Hepatocyte (in vitro differentiated cells): ENCODE measurements around the gene JAG2. TPM values are rescaled to one million over a fixed set of nuclear protein-coding genes. Genes with fewer than 3 reads are reported as not detected.

Experiments used
- DNase-seq: peaks from one replicate; pipeline ENCODE4 v3.0.0-alpha.2; 2016; ENCODE audit warnings: low spot score
- H2AFZ ChIP-seq: fragments of 200-600 bp; sonication (generic); 2 replicates; pipeline ENCODE4 v1.6.0; 2016; ENCODE audit warnings: antibody characterized with exemption, mild to moderate bottlenecking
- H3K27ac ChIP-seq: fragments of 200-600 bp; sonication (generic); 2 replicates; pipeline ENCODE4 v1.5.1; 2016; ENCODE audit warnings: mild to moderate bottlenecking
- H3K27me3 ChIP-seq: fragments of 200-600 bp; sonication (generic); 2 replicates; pipeline ENCODE4 v1.6.1; 2016
- H3K36me3 ChIP-seq: fragments of 200-600 bp; sonication (generic); replicated peaks from 2 replicates; pipeline ENCODE4 v1.5.1; 2016; ENCODE audit warnings: low read depth; ENCODE audit not compliant: insufficient read depth
- H3K4me1 ChIP-seq: fragments of 200-600 bp; sonication (generic); 2 replicates; pipeline ENCODE4 v1.5.1; 2016; ENCODE audit warnings: mild to moderate bottlenecking, moderate library complexity; ENCODE audit not compliant: insufficient read depth
- H3K4me2 ChIP-seq: fragments of 200-600 bp; sonication (generic); 2 replicates; pipeline ENCODE4 v1.6.0; 2016
- H3K4me3 ChIP-seq: fragments of 200-600 bp; sonication (generic); 2 replicates; pipeline ENCODE4 v1.5.1; 2016; ENCODE audit warnings: mild to moderate bottlenecking
- H3K79me2 ChIP-seq: fragments of 200-600 bp; sonication (generic); 2 replicates; pipeline ENCODE4 v1.6.0; 2017; ENCODE audit warnings: mild to moderate bottlenecking
- H3K9me2 ChIP-seq: fragments of 200-600 bp; sonication (generic); replicated peaks from 2 replicates; pipeline ENCODE4 v1.6.0; 2017; ENCODE audit warnings: mild to moderate bottlenecking; ENCODE audit not compliant: insufficient read depth
- H3K9me3 ChIP-seq: fragments of 200-600 bp; sonication (generic); 2 replicates; pipeline ENCODE4 v1.5.1; 2016; ENCODE audit warnings: low read depth, mild to moderate bottlenecking
- H4K20me1 ChIP-seq: fragments of 200-600 bp; sonication (generic); 2 replicates; pipeline ENCODE4 v1.6.0; 2016; ENCODE audit warnings: mild to moderate bottlenecking; ENCODE audit not compliant: insufficient read depth, poor library complexity, severe bottlenecking
- EZH2 ChIP-seq: fragments of 200-600 bp; sonication (generic); IDR thresholded peaks from 2 replicates; pipeline ENCODE4 v1.6.1; 2016; ENCODE audit warnings: antibody characterized with exemption, mild to moderate bottlenecking, borderline replicate concordance
- EZH2phosphoT487 ChIP-seq: fragments of 200-600 bp; sonication (generic); IDR thresholded peaks from one replicate; pipeline ENCODE4 v1.6.1; 2018; ENCODE audit warnings: antibody characterized with exemption, mild to moderate bottlenecking, low read depth, moderate library complexity; ENCODE audit not compliant: unreplicated experiment, severe bottlenecking
- WGBS: methylation state at CpG from one replicate; pipeline ENCODE4 v1.1.6; 2016; ENCODE audit warnings: low lambda C conversion rate; ENCODE audit errors: missing lambda C conversion rate; 5-methylcytosine and 5-hydroxymethylcytosine counted together
- polyA plus RNA-seq: library from polyadenylated mRNA; unstranded; fragments of >200 nt; fragmentation: Nextera tagmentation; extraction: Ambion mirVana; gene quantifications from 2 replicates; pipeline ENCODE4 v1.2.1, GENCODE V29; 2016
- total RNA-seq: library from RNA; depleted of rRNA; stranded (reverse); fragments of >200 nt; gene quantifications from 2 replicates; pipeline ENCODE4 v1.2.3, GENCODE V29; 2014
- TF ChIP-seq, protein P1 (sequence below): fragments of 200-600 bp; sonication (generic); IDR thresholded peaks from 2 replicates; pipeline ENCODE4 v1.5.1; 2016; ENCODE audit warnings: antibody characterized with exemption, mild to moderate bottlenecking; ENCODE audit not compliant: poor library complexity

The JAG2 gene
- total and polyA plus RNA-seq, 2 experiments from 2014 or later: 4.1 to 6.1 TPM

DNA sequence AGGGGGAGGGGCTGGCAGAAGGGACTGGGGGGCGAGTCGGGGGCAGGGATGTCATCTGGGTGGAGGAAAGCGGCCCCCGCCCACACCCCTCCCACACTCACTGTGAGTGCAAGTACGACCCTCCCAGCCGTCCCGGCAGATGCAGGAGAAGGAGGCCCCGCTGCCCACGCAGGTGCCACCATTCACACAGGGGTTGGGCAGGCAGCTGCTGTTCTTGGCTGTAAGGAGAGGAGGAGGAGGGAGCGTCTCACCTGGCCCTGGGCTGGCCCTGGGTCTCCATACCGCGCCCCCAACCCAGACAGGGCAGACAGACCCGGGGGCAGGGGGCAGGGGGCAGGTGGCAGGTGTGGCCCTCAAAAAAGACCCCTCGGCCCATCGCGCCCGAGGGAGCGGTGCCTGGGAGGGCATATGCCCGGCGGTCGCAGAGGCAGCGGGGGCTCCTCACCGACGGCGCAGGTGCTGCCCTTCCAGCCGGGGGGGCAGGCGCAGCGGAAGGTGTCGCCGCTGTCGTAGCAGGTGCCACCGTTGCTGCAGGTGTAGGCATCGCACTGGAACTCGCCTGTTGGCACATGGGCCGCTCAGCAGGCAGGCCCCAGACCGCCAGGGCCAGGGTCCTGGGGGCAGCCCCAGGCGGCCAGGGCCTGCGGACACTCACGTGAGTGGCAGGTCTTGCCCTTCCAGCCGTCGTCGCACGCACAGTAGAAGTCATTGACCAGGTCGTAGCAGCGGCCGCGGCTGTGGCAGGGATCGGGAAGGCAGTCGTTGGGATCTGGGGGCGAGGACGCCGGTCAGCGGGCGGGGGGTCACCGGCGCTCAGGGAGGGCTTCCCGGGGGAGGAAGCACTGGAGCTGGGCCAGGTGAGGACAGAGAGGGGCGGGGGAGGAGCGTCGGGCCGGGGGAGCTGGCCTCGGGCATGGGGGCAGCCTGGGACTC lies 20.6 kb downstream of the JAG2 start:
- TF ChIP-seq, protein P1, sequence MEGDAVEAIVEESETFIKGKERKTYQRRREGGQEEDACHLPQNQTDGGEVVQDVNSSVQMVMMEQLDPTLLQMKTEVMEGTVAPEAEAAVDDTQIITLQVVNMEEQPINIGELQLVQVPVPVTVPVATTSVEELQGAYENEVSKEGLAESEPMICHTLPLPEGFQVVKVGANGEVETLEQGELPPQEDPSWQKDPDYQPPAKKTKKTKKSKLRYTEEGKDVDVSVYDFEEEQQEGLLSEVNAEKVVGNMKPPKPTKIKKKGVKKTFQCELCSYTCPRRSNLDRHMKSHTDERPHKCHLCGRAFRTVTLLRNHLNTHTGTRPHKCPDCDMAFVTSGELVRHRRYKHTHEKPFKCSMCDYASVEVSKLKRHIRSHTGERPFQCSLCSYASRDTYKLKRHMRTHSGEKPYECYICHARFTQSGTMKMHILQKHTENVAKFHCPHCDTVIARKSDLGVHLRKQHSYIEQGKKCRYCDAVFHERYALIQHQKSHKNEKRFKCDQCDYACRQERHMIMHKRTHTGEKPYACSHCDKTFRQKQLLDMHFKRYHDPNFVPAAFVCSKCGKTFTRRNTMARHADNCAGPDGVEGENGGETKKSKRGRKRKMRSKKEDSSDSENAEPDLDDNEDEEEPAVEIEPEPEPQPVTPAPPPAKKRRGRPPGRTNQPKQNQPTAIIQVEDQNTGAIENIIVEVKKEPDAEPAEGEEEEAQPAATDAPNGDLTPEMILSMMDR: no peak
- no peak for TF ChIP-seq EZH2phosphoT487
- Histone ChIP-seq H4K20me1 (no peaks in the 10 kb centered on the region), H2AFZ (no peak overlapping the region), H3K36me3 (no peaks in the 10 kb centered on the region), H3K4me2 (no peak overlapping the region), H3K9me2 (no peaks in the 10 kb centered on the region), H3K27ac (no peak overlapping the region), H3K4me1 (no peaks in the 10 kb centered on the region), H3K4me3 (no peak overlapping the region), H3K79me2 (no peaks in the 10 kb centered on the region), H3K27me3 (no peaks in the 10 kb centered on the region), H3K9me3 (no peaks in the 10 kb centered on the region)
- 96% methylated on average over 34 of the region's 62 CpGs for WGBS
- no peak for DNase-seq

DNA sequence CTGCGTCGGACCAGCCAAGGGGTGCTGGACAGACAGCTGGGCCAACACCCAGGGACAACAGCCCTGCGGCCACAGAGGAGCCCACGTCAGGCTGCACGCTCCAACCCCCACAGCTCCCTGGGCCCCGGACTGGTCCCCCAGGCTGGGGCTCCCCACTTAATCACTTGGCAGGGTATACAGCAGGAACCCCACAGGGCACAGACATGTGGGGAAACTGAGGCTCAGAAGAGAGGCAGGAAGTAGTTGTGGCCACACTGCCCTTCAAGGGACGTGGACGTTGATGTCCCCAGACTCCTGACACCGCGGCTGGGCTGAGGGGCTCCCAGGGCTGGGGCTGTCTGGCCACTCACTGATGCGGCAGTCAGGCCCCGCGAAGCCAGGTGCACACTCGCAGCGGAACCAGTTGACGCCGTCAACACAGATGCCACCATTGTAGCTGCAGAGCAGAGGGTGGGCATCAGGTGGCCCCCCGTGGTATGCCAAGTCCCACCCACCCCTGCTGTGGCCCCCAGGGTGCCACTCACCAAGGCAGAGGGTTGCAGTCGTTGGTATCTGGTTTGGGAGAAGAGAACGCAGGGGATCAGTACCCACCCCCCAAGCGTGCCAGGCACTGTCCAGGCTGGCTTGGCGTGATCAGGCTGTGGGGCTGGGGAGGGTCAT lies 21.5 kb downstream of the JAG2 start:
- WGBS: 92% methylated on average over 22 of the region's 22 CpGs
- H2AFZ ChIP-seq: no peak overlapping the region
- no peaks in the 10 kb centered on the region for H3K36me3 ChIP-seq

DNA sequence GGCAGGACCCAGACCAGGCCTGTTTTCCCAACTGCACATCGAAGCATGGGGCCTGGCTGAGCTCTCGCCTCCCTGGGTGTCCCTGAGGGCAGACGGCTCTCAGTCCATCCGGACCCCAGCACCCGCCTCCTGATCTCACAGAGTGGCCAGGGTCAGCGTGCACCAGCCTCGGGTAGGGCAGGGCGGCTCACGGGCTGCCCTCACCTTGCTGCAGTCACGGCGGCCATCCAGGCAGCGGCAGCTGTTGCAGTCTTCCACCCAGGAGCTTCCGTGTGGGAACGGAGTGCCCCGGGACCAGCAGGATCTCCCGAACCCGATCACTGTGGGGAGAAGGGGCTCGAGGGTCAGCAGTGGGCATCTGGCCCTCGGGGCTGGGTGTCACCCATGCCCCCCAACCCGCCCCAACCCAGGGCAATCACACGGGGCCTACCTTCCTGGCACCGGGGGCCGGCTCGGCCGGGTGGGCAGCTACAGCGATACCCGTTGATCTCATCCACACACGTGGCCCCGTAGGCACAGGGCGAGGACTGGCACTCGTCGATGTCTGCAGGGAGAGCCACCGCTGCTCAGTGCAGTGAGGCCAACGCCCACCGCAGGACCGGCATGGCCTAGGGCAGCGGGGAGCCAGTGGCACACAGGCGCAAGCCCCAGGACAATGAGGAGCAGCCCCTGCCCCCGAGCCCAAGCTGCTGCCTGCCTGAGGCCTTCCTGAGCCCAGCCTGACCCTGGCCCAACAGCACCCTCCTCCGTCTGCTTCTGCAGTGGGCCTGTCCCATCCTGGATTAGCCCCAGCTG lies 22.2 kb downstream of the JAG2 start:
- no peaks in the 10 kb centered on the region for H3K36me3 ChIP-seq
- no peaks in the 10 kb centered on the region for H3K9me2 ChIP-seq
- no peak overlapping the region for H3K27ac ChIP-seq
- TF ChIP-seq EZH2phosphoT487 (no peak), EZH2 (no peak)
- TF ChIP-seq, protein P1: no peak
- no peaks in the 10 kb centered on the region for H3K4me1 ChIP-seq
- H3K27me3 ChIP-seq: no peaks in the 10 kb centered on the region
- H3K9me3 ChIP-seq: no peaks in the 10 kb centered on the region
- WGBS: 94% methylated on average over 40 of the region's 40 CpGs
- no peak overlapping the region for H3K4me2 ChIP-seq
- no peaks in the 10 kb centered on the region for H4K20me1 ChIP-seq
- DNase-seq: no peak
- no peak overlapping the region for H3K4me3 ChIP-seq
- no peaks in the 10 kb centered on the region for H3K79me2 ChIP-seq
- H2AFZ ChIP-seq: no peak overlapping the region

More for the DNA sequence above, 21.5 kb downstream of the JAG2 start:
- Histone ChIP-seq H3K79me2 (no peaks in the 10 kb centered on the region), H3K9me2 (no peaks in the 10 kb centered on the region), H3K4me1 (no peaks in the 10 kb centered on the region), H3K4me3 (no peak overlapping the region), H3K4me2 (no peak overlapping the region), H3K27me3 (no peaks in the 10 kb centered on the region), H4K20me1 (no peaks in the 10 kb centered on the region), H3K9me3 (no peaks in the 10 kb centered on the region), H3K27ac (no peak overlapping the region)
- TF ChIP-seq, protein P1: no peak
- no peak for TF ChIP-seq EZH2
- no peak for TF ChIP-seq EZH2phosphoT487
- DNase-seq: no peak
